H1 (cell line): Measurements from ENCODE around the gene ABCA9. TPM values are rescaled to one million over a fixed set of nuclear protein-coding genes. Genes with fewer than 3 reads are reported as not detected.

ENCODE experiments used
- BACH1 ChIP-seq: IDR thresholded peaks from 2 replicates; pipeline ENCODE4 v1.6.1; 2012; ENCODE audit warnings: low read length, improper control_type of control experiment
- CBX5 ChIP-seq: fragments of 300-800, 300-1000 bp; sonication (generic); IDR thresholded peaks from 2 replicates; pipeline ENCODE4 v1.7.1; 2016; ENCODE audit warnings: antibody characterized with exemption, low read length, low read depth
- EGR1 ChIP-seq: IDR thresholded peaks from 2 replicates; pipeline ENCODE4 v1.6.1; 2011; ENCODE audit warnings: low read depth, low read length, borderline replicate concordance
- EZH2 ChIP-seq: fragments of 200-600 bp; sonication (generic); IDR thresholded peaks from 2 replicates; pipeline ENCODE4 v1.7.1; 2012; ENCODE audit warnings: low read depth, mild to moderate bottlenecking, moderate library complexity, low read length, inconsistent platforms; ENCODE audit not compliant: severe bottlenecking
- JUN ChIP-seq: IDR thresholded peaks from 2 replicates; pipeline ENCODE4 v1.6.1; 2011; ENCODE audit warnings: low read depth, mild to moderate bottlenecking, improper control_type of control experiment, low read length
- KDM1A ChIP-seq: fragments of 200-600, 300-600 bp; sonication (generic); IDR thresholded peaks from 2 replicates; pipeline ENCODE4 v1.7.1; 2016; ENCODE audit warnings: mild to moderate bottlenecking, low read length, borderline replicate concordance
- RFX5 ChIP-seq: IDR thresholded peaks from 2 replicates; pipeline ENCODE4 v1.6.1; 2011; ENCODE audit warnings: low read depth, low read length, improper control_type of control experiment, borderline replicate concordance
- SP1 ChIP-seq: IDR thresholded peaks from 2 replicates; pipeline ENCODE4 v1.6.1; 2011; ENCODE audit warnings: low read depth, low read length
- YY1 ChIP-seq: IDR thresholded peaks from 2 replicates; pipeline ENCODE4 v1.6.1; 2011; ENCODE audit warnings: low read depth, mild to moderate bottlenecking, low read length
- polyA plus RNA-seq, 7 experiments: library from polyadenylated mRNA; depleted of rRNA in 3 of 7; stranded (reverse) in 5 of 7; unstranded in 2 of 7; fragments of >200 nt in 5 of 7; fragments of 200-250 nt in 2 of 7; gene quantifications; 1 replicate in 5 of 7; 2 replicates in 1 of 7; 4 replicates in 1 of 7; pipeline versions ENCODE4 v1.2.1 to v1.2.3, GENCODE V29; 2011 to 2013; ENCODE audit warnings: missing spikeins in 2 of 7, mixed read lengths in 2 of 7
- total RNA-seq: library from RNA; stranded (reverse); fragmentation: NEBNext Ultra II Directional; extraction: Animal tissue kit (Norgen Biotek cat#: 25700); gene quantifications from 2 replicates; pipeline ENCODE4 v1.2.1, GENCODE V29; 2021
- TF ChIP-seq, protein P1 (sequence below): fragments of 300-600 bp; sonication (generic); IDR thresholded peaks from 2 replicates; pipeline ENCODE4 v1.7.1; 2012; ENCODE audit warnings: low read length, moderate library complexity, mild to moderate bottlenecking, inconsistent platforms; ENCODE audit not compliant: insufficient replicate concordance
- TF ChIP-seq, protein P2 (sequence below): IDR thresholded peaks from 2 replicates; pipeline ENCODE4 v1.6.1; 2012; ENCODE audit warnings: low read length, inconsistent platforms

ABCA9 gene
- total and polyA plus RNA-seq, 2 of the 8 experiments (the other 6 are each of a cell fraction or from before 2014, with no cell fraction given), result not detected

DNA sequence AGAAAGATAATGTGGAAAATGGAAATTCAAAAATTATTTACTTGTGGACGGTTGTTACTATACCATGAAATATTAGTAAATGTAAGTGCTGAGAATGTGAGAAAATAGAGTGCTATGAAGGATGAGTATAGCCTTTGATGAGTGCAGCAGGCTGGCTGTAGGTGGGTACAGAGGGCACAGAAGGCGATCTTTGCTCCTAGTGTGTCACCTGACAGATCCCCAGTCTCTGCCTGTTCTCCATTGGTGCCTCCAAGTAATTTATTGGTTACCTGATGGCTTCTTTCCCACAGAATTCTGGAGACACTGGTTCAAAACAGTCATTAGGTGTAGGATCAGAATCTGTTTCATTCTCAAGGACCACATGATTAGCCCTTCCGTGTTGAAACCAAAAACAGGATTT is 28.9 kb downstream of the ABCA9 start (continued):
- TF ChIP-seq, protein P1, sequence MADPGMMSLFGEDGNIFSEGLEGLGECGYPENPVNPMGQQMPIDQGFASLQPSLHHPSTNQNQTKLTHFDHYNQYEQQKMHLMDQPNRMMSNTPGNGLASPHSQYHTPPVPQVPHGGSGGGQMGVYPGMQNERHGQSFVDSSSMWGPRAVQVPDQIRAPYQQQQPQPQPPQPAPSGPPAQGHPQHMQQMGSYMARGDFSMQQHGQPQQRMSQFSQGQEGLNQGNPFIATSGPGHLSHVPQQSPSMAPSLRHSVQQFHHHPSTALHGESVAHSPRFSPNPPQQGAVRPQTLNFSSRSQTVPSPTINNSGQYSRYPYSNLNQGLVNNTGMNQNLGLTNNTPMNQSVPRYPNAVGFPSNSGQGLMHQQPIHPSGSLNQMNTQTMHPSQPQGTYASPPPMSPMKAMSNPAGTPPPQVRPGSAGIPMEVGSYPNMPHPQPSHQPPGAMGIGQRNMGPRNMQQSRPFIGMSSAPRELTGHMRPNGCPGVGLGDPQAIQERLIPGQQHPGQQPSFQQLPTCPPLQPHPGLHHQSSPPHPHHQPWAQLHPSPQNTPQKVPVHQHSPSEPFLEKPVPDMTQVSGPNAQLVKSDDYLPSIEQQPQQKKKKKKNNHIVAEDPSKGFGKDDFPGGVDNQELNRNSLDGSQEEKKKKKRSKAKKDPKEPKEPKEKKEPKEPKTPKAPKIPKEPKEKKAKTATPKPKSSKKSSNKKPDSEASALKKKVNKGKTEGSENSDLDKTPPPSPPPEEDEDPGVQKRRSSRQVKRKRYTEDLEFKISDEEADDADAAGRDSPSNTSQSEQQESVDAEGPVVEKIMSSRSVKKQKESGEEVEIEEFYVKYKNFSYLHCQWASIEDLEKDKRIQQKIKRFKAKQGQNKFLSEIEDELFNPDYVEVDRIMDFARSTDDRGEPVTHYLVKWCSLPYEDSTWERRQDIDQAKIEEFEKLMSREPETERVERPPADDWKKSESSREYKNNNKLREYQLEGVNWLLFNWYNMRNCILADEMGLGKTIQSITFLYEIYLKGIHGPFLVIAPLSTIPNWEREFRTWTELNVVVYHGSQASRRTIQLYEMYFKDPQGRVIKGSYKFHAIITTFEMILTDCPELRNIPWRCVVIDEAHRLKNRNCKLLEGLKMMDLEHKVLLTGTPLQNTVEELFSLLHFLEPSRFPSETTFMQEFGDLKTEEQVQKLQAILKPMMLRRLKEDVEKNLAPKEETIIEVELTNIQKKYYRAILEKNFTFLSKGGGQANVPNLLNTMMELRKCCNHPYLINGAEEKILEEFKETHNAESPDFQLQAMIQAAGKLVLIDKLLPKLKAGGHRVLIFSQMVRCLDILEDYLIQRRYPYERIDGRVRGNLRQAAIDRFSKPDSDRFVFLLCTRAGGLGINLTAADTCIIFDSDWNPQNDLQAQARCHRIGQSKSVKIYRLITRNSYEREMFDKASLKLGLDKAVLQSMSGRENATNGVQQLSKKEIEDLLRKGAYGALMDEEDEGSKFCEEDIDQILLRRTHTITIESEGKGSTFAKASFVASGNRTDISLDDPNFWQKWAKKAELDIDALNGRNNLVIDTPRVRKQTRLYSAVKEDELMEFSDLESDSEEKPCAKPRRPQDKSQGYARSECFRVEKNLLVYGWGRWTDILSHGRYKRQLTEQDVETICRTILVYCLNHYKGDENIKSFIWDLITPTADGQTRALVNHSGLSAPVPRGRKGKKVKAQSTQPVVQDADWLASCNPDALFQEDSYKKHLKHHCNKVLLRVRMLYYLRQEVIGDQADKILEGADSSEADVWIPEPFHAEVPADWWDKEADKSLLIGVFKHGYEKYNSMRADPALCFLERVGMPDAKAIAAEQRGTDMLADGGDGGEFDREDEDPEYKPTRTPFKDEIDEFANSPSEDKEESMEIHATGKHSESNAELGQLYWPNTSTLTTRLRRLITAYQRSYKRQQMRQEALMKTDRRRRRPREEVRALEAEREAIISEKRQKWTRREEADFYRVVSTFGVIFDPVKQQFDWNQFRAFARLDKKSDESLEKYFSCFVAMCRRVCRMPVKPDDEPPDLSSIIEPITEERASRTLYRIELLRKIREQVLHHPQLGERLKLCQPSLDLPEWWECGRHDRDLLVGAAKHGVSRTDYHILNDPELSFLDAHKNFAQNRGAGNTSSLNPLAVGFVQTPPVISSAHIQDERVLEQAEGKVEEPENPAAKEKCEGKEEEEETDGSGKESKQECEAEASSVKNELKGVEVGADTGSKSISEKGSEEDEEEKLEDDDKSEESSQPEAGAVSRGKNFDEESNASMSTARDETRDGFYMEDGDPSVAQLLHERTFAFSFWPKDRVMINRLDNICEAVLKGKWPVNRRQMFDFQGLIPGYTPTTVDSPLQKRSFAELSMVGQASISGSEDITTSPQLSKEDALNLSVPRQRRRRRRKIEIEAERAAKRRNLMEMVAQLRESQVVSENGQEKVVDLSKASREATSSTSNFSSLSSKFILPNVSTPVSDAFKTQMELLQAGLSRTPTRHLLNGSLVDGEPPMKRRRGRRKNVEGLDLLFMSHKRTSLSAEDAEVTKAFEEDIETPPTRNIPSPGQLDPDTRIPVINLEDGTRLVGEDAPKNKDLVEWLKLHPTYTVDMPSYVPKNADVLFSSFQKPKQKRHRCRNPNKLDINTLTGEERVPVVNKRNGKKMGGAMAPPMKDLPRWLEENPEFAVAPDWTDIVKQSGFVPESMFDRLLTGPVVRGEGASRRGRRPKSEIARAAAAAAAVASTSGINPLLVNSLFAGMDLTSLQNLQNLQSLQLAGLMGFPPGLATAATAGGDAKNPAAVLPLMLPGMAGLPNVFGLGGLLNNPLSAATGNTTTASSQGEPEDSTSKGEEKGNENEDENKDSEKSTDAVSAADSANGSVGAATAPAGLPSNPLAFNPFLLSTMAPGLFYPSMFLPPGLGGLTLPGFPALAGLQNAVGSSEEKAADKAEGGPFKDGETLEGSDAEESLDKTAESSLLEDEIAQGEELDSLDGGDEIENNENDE, result no peak
- TF ChIP-seq SP1, result no peak
- no peak for TF ChIP-seq JUN
- TF ChIP-seq EGR1, result no peak
- TF ChIP-seq RFX5, result no peak
- no peak for TF ChIP-seq KDM1A
- TF ChIP-seq BACH1, result no peak
- TF ChIP-seq CBX5, result no peak
- no peak for TF ChIP-seq YY1
- TF ChIP-seq, protein P2, sequence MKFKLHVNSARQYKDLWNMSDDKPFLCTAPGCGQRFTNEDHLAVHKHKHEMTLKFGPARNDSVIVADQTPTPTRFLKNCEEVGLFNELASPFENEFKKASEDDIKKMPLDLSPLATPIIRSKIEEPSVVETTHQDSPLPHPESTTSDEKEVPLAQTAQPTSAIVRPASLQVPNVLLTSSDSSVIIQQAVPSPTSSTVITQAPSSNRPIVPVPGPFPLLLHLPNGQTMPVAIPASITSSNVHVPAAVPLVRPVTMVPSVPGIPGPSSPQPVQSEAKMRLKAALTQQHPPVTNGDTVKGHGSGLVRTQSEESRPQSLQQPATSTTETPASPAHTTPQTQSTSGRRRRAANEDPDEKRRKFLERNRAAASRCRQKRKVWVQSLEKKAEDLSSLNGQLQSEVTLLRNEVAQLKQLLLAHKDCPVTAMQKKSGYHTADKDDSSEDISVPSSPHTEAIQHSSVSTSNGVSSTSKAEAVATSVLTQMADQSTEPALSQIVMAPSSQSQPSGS, result no peak
- TF ChIP-seq EZH2, result no peak
